ENCODE measurements around the gene DVL1. TPM values are rescaled to one million over a fixed set of nuclear protein-coding genes. Genes with fewer than 3 reads are reported as not detected.

DVL1 gene
- polyA plus RNA-seq, 3 donors = 0.41 to 29.8 (median 0.55) TPM

DNA sequence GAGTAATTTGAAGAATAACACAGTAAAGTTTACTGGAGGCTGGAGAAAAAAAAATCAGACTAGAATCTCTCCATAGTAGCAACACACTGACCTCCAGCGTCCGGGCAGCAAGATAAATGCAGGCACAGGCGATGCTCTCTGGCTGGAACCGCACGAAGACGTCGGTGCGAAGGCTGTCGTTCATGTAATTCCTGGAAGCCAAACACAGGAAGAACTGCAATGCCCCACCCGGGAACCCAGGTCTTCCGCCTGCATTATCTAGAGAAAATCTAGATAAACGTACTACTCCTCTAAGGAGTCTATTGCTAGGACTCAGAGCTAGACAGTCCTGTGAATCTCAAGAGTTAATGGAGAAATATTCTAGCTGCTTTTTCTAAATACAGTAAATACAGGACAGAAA lies 41.5 kb upstream of the DVL1 start:
- DNase-seq = no peak
- H3K4me1 Mint-ChIP-seq = peaks cover 9% of the 10 kb centered on the region
- TF ChIP-seq, protein P1, sequence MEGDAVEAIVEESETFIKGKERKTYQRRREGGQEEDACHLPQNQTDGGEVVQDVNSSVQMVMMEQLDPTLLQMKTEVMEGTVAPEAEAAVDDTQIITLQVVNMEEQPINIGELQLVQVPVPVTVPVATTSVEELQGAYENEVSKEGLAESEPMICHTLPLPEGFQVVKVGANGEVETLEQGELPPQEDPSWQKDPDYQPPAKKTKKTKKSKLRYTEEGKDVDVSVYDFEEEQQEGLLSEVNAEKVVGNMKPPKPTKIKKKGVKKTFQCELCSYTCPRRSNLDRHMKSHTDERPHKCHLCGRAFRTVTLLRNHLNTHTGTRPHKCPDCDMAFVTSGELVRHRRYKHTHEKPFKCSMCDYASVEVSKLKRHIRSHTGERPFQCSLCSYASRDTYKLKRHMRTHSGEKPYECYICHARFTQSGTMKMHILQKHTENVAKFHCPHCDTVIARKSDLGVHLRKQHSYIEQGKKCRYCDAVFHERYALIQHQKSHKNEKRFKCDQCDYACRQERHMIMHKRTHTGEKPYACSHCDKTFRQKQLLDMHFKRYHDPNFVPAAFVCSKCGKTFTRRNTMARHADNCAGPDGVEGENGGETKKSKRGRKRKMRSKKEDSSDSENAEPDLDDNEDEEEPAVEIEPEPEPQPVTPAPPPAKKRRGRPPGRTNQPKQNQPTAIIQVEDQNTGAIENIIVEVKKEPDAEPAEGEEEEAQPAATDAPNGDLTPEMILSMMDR (IDR thresholded peaks at IDR 0.05) = no peak
- Histone ChIP-seq H3K9me3 (replicated peaks in 1 of 2; ENCODE audit: control insufficient read depth in 1 of 2, insufficient read depth in 1 of 2, low read length in 2 of 2) (no peaks in the 10 kb centered on the region), H3K4me1 (ENCODE audit: control insufficient read depth in 1 of 2, insufficient read depth in 2 of 2, low read length in 2 of 2) (peaks cover 0 to 6% of the 10 kb centered on the region in 2 donors), H3K4me3 (replicated peaks in 1 of 3; ENCODE audit: low read depth in 2 of 3, low read length in 3 of 3) (no peak overlapping the region), H3K4me2 (replicated peaks; ENCODE audit: extremely low read depth, low read length, poor library complexity, severe bottlenecking) (no peak overlapping the region), H3K36me3 (replicated peaks in 1 of 2; ENCODE audit: control insufficient read depth in 1 of 2, insufficient read depth in 2 of 2, low read length in 2 of 2) (peaks cover 97 to 100% of the 10 kb centered on the region in 2 donors), H2AFZ (ENCODE audit: insufficient read depth, low read depth, low read length, poor library complexity, severe bottlenecking) (no peak overlapping the region), H3K27ac (ENCODE audit: low read depth in 1 of 2, low read length in 2 of 2) (no peak overlapping the region), H3K9ac (ENCODE audit: insufficient read depth, low read length, poor library complexity, severe bottlenecking) (no peak overlapping the region), H3K27me3 (ENCODE audit: control insufficient read depth in 2 of 2, insufficient read depth in 2 of 2, low read length in 2 of 2) (no peaks in the 10 kb centered on the region), H4K20me1 (ENCODE audit: insufficient read depth, low read length) (peaks cover 74% of the 10 kb centered on the region), H3K79me2 (ENCODE audit: insufficient read depth, low read length) (peaks cover 31% of the 10 kb centered on the region)
- H3K4me3 Mint-ChIP-seq = no peak overlapping the region
- peaks cover 90 to 98% of the 10 kb centered on the region in 2 donors for H3K36me3 Mint-ChIP-seq
- peaks cover 0 to 7% (median 5%) of the 10 kb centered on the region in 7 donors for H3K9me3 Mint-ChIP-seq
- peak overlapping the region in 2 of 7 donors; percentile 18 to 58 for H3K27ac Mint-ChIP-seq
- 98% methylated on average over 7 of the region's 12 CpGs for WGBS (ENCODE audit: insufficient coverage)
- H3K27me3 Mint-ChIP-seq (ENCODE audit: low read depth in 3 of 3) = peaks cover 0 to 2% (median 0%) of the 10 kb centered on the region in 3 donors
- intact Hi-C loops (cut with micrococcal nuclease) = no loop called here

DNA sequence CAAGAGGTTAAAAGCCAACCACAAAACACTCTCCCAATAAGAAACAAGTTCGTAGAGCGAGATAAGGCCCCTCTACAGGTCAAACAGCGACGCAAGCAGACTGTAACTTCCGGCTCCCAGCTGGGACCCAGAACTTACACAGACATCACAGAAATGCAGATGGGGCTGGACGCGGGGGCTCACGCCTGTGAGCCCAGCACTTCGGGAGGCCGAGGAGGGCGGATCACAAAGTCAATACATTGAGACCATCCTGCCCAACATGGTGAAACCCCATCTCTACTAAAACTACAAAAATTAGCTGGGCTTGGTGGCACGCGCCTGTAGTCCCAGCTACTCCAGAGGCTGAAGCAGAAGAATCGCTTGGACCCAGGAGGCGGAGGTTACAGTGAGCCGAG lies 38.9 kb upstream of the DVL1 start:
- Histone ChIP-seq H3K36me3 (replicated peaks in 1 of 2; ENCODE audit: control insufficient read depth in 1 of 2, insufficient read depth in 2 of 2, low read length in 2 of 2) (peaks cover 75 to 78% of the 10 kb centered on the region in 2 donors), H4K20me1 (ENCODE audit: insufficient read depth, low read length) (peaks cover 59% of the 10 kb centered on the region), H3K9ac (ENCODE audit: insufficient read depth, low read length, poor library complexity, severe bottlenecking) (no peak overlapping the region), H2AFZ (ENCODE audit: insufficient read depth, low read depth, low read length, poor library complexity, severe bottlenecking) (no peak overlapping the region), H3K79me2 (ENCODE audit: insufficient read depth, low read length) (peaks cover 11% of the 10 kb centered on the region), H3K27me3 (ENCODE audit: control insufficient read depth in 2 of 2, insufficient read depth in 2 of 2, low read length in 2 of 2) (no peaks in the 10 kb centered on the region), H3K27ac (ENCODE audit: low read depth in 1 of 2, low read length in 2 of 2) (no peak overlapping the region), H3K4me1 (ENCODE audit: control insufficient read depth in 1 of 2, insufficient read depth in 2 of 2, low read length in 2 of 2) (peaks cover 0 to 6% of the 10 kb centered on the region in 2 donors), H3K4me2 (replicated peaks; ENCODE audit: extremely low read depth, low read length, poor library complexity, severe bottlenecking) (no peak overlapping the region), H3K9me3 (replicated peaks in 1 of 2; ENCODE audit: control insufficient read depth in 1 of 2, insufficient read depth in 1 of 2, low read length in 2 of 2) (no peaks in the 10 kb centered on the region), H3K4me3 (replicated peaks in 1 of 3; ENCODE audit: low read depth in 2 of 3, low read length in 3 of 3) (no peak overlapping the region)
- Mint-ChIP-seq H3K27ac (peak overlapping the region in 1 of 7 donors; percentile 31), H3K9me3 (peaks cover 0 to 7% (median 5%) of the 10 kb centered on the region in 7 donors), H3K27me3 (ENCODE audit: low read depth in 3 of 3) (peaks cover 0 to 3% (median 0%) of the 10 kb centered on the region in 3 donors), H3K36me3 (peaks cover 66 to 76% of the 10 kb centered on the region in 2 donors), H3K4me1 (peaks cover 6% of the 10 kb centered on the region), H3K4me3 (no peak overlapping the region)
- TF ChIP-seq, protein P1 (IDR thresholded peaks at IDR 0.05) = no peak
- 100% methylated on average over 9 of the region's 16 CpGs for WGBS (ENCODE audit: insufficient coverage)
- intact Hi-C loops (cut with micrococcal nuclease) = no loop called here
- DNase-seq = no peak

Measured in CD14-positive monocyte (primary cell).